Vagina (tissue), 2 donors: Measurements from ENCODE around the gene ARMC9.

ENCODE experiments used
- CTCF ChIP-seq, 3 experiments: fragments of 450-650 bp in 2 of 3; fragments of 200-600 bp in 1 of 3; sonication (generic) in 1 of 3; IDR thresholded peaks; one replicate each; pipeline ENCODE4 v1.5.1; 2017 to 2019; ENCODE audit warnings: antibody characterized with exemption in 3 of 3, mild to moderate bottlenecking in 2 of 3, moderate library complexity in 2 of 3
- POLR2A ChIP-seq, 2 donors: fragments of 450-650 bp; IDR thresholded peaks; one replicate each; pipeline ENCODE4 v1.6.1; 2017; ENCODE audit warnings: antibody characterized with exemption in 2 of 2, mild to moderate bottlenecking in 2 of 2, moderate library complexity in 2 of 2
- POLR2AphosphoS5 ChIP-seq, 2 donors: sonication (generic); formaldehyde crosslinking; IDR thresholded peaks; one replicate each; pipeline ENCODE4 v1.9.0; 2017; ENCODE audit warnings: antibody characterized with exemption in 2 of 2, mild to moderate bottlenecking in 2 of 2, low read depth in 1 of 2; ENCODE audit not compliant: insufficient read depth in 1 of 2

- TF ChIP-seq CTCF (IDR thresholded peaks at IDR 0.05) (no peak), POLR2AphosphoS5 (IDR thresholded peaks at IDR 0.05; ENCODE audit: insufficient read depth in 1 of 2, low read depth in 1 of 2) (no peak), POLR2A (IDR thresholded peaks at IDR 0.05) (no peak)
Observed at GRCh38 chr2:231392431-231393148, 194.2 kb downstream of the ARMC9 start.
